Umbilical cord (tissue), 2 donors: ENCODE measurements around the gene KDM4D. TPM values are rescaled to one million over a fixed set of nuclear protein-coding genes. Genes with fewer than 3 reads are reported as not detected.
"Not testable (repeated sequence)": the region's sequence is repeated elsewhere in the genome, so short reads cannot be mapped to it uniquely, and the experiment has no call there.

Experiments
- DNase-seq: peaks from one replicate; pipeline ENCODE4 v3.0.0-alpha.2; 2015; ENCODE audit warnings: low spot score
- total RNA-seq: library from RNA; depleted of rRNA; stranded (reverse); fragments of >200 nt; gene quantifications from one replicate; pipeline ENCODE4 v1.2.3, GENCODE V29; 2014; ENCODE audit warnings: low replicate concordance; ENCODE audit not compliant: insufficient read depth

Gene KDM4D
- total RNA-seq, 1 donor from 2014 or later, result 6.0 TPM

DNA sequence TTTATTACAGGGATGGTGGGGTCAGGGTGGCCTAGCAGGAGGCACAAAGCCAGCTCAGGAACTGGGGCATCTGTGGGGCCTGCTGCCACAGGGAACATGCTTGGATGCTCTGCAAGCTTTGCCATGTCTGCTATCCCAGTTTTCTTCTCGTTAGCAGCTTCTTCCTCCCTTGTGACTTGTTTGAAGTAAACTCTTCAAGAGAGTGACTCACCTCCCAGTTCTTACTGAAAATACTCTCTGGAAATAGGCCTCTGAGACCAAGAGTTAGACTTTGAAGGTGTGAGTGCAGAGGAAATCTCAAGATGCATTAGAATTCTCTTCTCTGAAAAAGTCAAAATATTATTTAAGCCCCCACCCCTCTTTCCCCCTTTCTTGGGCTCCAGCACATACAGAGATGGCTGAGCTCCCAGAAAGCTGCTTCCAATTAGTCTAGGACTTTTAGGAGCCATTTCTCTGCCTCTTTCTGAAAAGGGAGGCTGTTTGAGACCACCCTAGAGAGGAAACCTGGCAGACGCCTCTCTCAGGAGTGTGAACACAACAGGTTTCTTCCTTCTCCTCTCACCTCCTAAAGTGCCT, 15.3 kb upstream of the KDM4D start:
- DNase-seq, result no peak

DNA sequence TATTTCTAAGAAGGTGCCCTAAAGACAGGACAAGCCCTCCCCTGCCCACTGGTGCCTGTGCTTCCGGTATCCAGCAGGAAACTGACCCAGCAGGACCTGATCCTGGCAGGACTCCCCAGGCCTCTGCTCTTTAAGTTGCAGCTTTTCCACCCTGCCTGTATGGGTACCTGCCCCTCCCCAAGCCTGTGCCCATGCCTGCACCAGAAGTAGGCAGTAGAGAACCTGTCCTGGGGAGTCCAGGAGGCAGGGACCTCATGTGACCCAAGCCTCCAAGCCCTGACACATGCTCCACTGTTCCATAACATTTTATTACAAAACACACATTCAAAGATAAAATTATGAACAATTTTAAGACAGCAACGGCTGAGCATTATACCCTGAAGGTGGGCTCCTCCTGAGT, 14.3 kb upstream of the KDM4D start:
- no peak for DNase-seq

GRCh38 chr11:94960488-94960887, 13.0 kb upstream of the KDM4D start:
- DNase-seq, result no peak

GRCh38 chr11:94961255-94961654, 12.3 kb upstream of the KDM4D start:
- no peak for DNase-seq

- no peak for DNase-seq
Observed at GRCh38 chr11:94964934-94965333, 8.6 kb upstream of the KDM4D start.

GRCh38 chr11:94968334-94968958, 5.1 kb upstream of the KDM4D start:
- peak; percentile 15 for DNase-seq

- DNase-seq, result no peak
Observed at GRCh38 chr11:94972700-94973098, 810 bp upstream of the KDM4D start.

DNA sequence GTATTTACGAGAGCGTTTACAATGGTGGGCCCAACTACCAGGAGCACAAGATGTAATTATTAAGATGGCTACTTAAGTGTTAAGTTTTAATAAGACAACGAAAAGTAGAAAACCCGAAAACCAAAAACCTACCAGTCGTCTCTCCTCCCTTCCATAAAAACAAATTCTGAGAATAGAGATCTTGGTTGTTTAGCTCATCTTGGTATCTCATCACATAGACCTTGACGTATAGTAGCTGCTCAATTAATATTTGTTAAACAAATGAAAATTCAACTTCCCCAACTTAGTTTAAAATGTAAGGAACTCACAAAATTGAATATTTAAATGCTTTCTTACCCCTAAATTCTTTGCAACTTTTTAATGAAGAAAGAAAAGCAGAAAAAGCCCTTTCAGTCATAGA, 669 bp downstream of the KDM4D start:
- no peak for DNase-seq

GRCh38 chr11:94975599-94975998, 2.1 kb downstream of the KDM4D start:
- no peak for DNase-seq

GRCh38 chr11:94987378-94987777, 13.9 kb downstream of the KDM4D start:
- DNase-seq, result no peak

GRCh38 chr11:94988748-94989147, 15.2 kb downstream of the KDM4D start:
- no peak for DNase-seq

DNA sequence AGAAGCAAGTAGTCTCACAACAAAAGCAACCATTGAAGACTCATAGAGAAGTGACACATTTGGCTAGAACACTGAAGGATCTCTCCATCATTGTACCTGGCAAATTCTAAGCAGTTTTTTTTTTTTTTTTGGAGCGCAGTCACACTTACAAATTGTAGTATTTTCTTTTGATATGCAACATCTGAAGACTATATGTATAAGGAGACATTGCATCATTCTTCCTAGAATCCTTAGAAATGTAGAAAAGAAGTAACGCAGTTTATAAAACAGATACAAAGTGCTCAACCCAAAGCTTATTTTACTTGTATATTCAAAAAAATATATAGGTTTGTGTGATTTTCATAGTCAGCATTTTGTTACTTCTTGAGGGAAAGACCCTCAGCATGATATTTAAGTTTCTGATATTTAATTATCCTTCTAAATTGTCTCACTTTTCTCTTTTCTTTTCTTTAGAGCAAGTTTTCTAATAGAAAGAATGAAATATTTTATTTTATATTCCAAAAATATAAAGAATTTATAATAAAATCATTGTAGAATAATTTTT, 20.0 kb downstream of the KDM4D start:
- no peak for DNase-seq

DNA sequence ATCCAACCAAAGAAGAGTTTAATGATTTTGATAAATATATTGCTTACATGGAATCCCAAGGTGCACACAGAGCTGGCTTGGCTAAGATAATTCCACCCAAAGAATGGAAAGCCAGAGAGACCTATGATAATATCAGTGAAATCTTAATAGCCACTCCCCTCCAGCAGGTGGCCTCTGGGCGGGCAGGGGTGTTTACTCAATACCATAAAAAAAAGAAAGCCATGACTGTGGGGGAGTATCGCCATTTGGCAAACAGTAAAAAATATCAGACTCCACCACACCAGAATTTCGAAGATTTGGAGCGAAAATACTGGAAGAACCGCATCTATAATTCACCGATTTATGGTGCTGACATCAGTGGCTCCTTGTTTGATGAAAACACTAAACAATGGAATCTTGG, 23.9 kb downstream of the KDM4D start:
- DNase-seq, result no peak

- DNase-seq, result no peak
Observed at GRCh38 chr11:94998285-94998684, 24.8 kb downstream of the KDM4D start.

- DNase-seq, result no peak
Observed at GRCh38 chr11:95003716-95004115, 30.2 kb downstream of the KDM4D start.

DNA sequence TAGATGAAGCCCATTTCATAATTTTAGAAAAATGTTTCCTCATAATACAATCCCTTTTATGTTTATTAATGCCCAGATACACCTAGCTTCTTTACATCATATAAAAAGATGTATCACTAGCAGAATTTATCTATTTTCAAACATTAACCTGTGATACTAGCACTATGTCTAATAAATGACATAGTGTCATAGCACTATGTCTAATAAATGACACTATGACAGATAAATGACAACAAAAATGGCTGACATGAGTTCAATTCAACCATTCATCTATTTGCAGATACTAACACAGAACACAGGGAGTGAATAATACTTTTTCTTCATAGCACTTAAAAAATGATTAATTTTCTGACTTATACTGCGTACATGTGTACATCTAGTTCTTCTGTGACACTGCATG, 32.1 kb downstream of the KDM4D start:
- no peak for DNase-seq

GRCh38 chr11:95011376-95011775, 37.9 kb downstream of the KDM4D start:
- DNase-seq, result no peak

- DNase-seq, result no peak
Observed at GRCh38 chr11:95014184-95014821, 40.8 kb downstream of the KDM4D start.

GRCh38 chr11:95016139-95016538, 42.6 kb downstream of the KDM4D start:
- DNase-seq, result no peak

DNA sequence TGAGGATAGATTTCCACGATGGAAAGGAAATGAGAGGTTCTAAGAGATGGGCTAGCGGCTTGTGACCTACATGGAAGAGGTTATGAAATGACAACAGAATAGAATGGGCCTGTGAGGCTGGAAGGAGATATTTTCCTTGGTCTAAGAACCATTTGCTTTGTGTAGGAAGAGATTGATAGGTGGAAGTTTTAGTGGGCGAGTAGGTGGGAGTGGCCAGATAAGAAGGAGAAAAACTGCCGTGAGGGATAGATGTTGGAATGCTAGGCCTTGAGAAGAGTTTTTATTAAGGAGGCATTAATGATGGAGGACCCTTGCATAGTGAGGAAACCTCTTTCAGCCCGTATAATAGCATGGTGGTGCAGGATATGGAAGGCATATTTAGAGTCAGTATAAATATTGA, 48.0 kb downstream of the KDM4D start:
- not testable (repeated sequence) for DNase-seq

DNA sequence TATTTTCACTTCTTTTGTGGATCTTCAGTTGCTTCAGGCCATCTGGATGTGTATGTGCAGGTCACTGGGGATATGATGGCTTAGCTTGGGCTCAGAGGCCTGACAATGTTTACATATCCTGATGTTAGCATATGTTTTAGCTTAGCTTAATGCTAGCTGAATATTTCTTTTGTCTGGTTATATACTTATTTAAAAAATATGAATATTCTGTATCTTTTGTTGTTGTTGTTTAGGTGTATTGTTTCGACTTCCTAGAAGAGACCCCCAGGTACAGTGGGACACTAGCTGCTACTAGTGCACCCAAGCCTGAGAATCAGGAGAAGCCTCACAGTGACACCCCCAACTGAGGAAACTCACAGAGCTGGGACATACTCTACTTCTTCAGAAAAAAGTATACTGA, 51.4 kb downstream of the KDM4D start, which contains the start of gene KDM4E:
Gene KDM4E (plus strand): TSS at position 301 of the 400 bp plus-strand sequence. CDS start 300 bp downstream, outside the sequence.
- DNase-seq, result no peak

GRCh38 chr11:95025594-95025993, 52.1 kb downstream of the KDM4D start:
- not testable (repeated sequence) for DNase-seq

GRCh38 chr11:95028357-95028756, 54.8 kb downstream of the KDM4D start:
- DNase-seq, result no peak
